ENCODE data around the gene IFIH1. TPM values are rescaled to one million over a fixed set of nuclear protein-coding genes. Genes with fewer than 3 reads are reported as not detected.

The IFIH1 gene
- total RNA-seq, 1 experiment from 2014 or later = 5.1 TPM

GRCh38 chr2:162258686-162259085 is 59.8 kb downstream of the IFIH1 start:
- Histone ChIP-seq H3K36me3 (ENCODE audit: insufficient read depth, low read length, poor library complexity, severe bottlenecking) (no peaks in the 10 kb centered on the region), H3K27me3 (replicated peaks; ENCODE audit: insufficient read depth, low read depth, low read length, poor library complexity) (no peaks in the 10 kb centered on the region), H3K4me3 (ENCODE audit: low read depth, low read length, poor library complexity, severe bottlenecking) (no peak overlapping the region), H3K27ac (ENCODE audit: low read depth, low read length, poor library complexity, severe bottlenecking) (no peak overlapping the region), H3K9me3 (ENCODE audit: low read depth, low read length, poor library complexity, severe bottlenecking) (no peaks in the 10 kb centered on the region), H3K4me1 (ENCODE audit: insufficient read depth, low read length, poor library complexity, severe bottlenecking) (peaks cover 11% of the 10 kb centered on the region)
- TF ChIP-seq EZH2 (IDR thresholded peaks at IDR 0.05; ENCODE audit: borderline replicate concordance, low read depth, low read length, poor library complexity, severe bottlenecking) = no peak
- no peak for TF ChIP-seq CTCF (conservative IDR thresholded peaks at IDR 0.05; ENCODE audit: low read depth, low read length)
- POLR2A ChIA-PET (ENCODE audit: low non-redundant PET) = no interaction called here
- no peak for DNase-seq (ENCODE audit: low spot score)
- BruUV-seq (replicated peaks) = no TSS peak
- CTCF ChIA-PET = no interaction called here
- intact Hi-C loops (cut with micrococcal nuclease; ENCODE audit: unreplicated experiment) = no loop called here

GRCh38 chr2:162258169-162258568 is 60.3 kb downstream of the IFIH1 start:
- Histone ChIP-seq H3K27ac (ENCODE audit: low read depth, low read length, poor library complexity, severe bottlenecking) (no peak overlapping the region), H3K27me3 (replicated peaks; ENCODE audit: insufficient read depth, low read depth, low read length, poor library complexity) (no peaks in the 10 kb centered on the region), H3K36me3 (ENCODE audit: insufficient read depth, low read length, poor library complexity, severe bottlenecking) (no peaks in the 10 kb centered on the region), H3K4me1 (ENCODE audit: insufficient read depth, low read length, poor library complexity, severe bottlenecking) (peaks cover 11% of the 10 kb centered on the region), H3K9me3 (ENCODE audit: low read depth, low read length, poor library complexity, severe bottlenecking) (no peaks in the 10 kb centered on the region), H3K4me3 (ENCODE audit: low read depth, low read length, poor library complexity, severe bottlenecking) (no peak overlapping the region)
- intact Hi-C loops (cut with micrococcal nuclease; ENCODE audit: unreplicated experiment) = no loop called here
- CTCF ChIA-PET = no interaction called here
- POLR2A ChIA-PET (ENCODE audit: low non-redundant PET) = no interaction called here
- TF ChIP-seq CTCF (conservative IDR thresholded peaks at IDR 0.05; ENCODE audit: low read depth, low read length) (no peak), EZH2 (IDR thresholded peaks at IDR 0.05; ENCODE audit: borderline replicate concordance, low read depth, low read length, poor library complexity, severe bottlenecking) (no peak)
- DNase-seq (ENCODE audit: low spot score) = no peak
- no TSS peak for BruUV-seq (replicated peaks)

- H3K36me3 ChIP-seq (ENCODE audit: insufficient read depth, low read length, poor library complexity, severe bottlenecking) = no peaks in the 10 kb centered on the region
- H3K4me1 ChIP-seq (ENCODE audit: insufficient read depth, low read length, poor library complexity, severe bottlenecking) = peaks cover 11% of the 10 kb centered on the region
- POLR2A ChIA-PET (ENCODE audit: low non-redundant PET) = no interaction called here
- no TSS peak for BruUV-seq (replicated peaks)
- H3K9me3 ChIP-seq (ENCODE audit: low read depth, low read length, poor library complexity, severe bottlenecking) = no peaks in the 10 kb centered on the region
- TF ChIP-seq EZH2 (IDR thresholded peaks at IDR 0.05; ENCODE audit: borderline replicate concordance, low read depth, low read length, poor library complexity, severe bottlenecking) (no peak), CTCF (conservative IDR thresholded peaks at IDR 0.05; ENCODE audit: low read depth, low read length) (no peak)
- H3K27ac ChIP-seq (ENCODE audit: low read depth, low read length, poor library complexity, severe bottlenecking) = no peak overlapping the region
- CTCF ChIA-PET = interaction anchor here (0.6 kb wide), 1 partner anchor 50 kb away, joined by 4 read pairs; no protein-coding TSS in a partner anchor
- DNase-seq (ENCODE audit: low spot score) = no peak
- H3K27me3 ChIP-seq (replicated peaks; ENCODE audit: insufficient read depth, low read depth, low read length, poor library complexity) = no peaks in the 10 kb centered on the region
- intact Hi-C loops (cut with micrococcal nuclease; ENCODE audit: unreplicated experiment) = no loop called here
- no peak overlapping the region for H3K4me3 ChIP-seq (ENCODE audit: low read depth, low read length, poor library complexity, severe bottlenecking)
Observed at GRCh38 chr2:162257425-162257824, 61.1 kb downstream of the IFIH1 start.

All from A673 (cell line).